Heart right ventricle (tissue), 16 donors: Measurements from ENCODE around the gene ZZZ3. TPM values are rescaled to one million over a fixed set of nuclear protein-coding genes. Genes with fewer than 3 reads are reported as not detected.

Experiments
- ATAC-seq, 8 donors: fragments of 200-7000 bp; cut with Tn5 transposase; one replicate each; pipeline ENCODE4 v1.9.1; 2020; ENCODE audit warnings: mild to moderate bottlenecking in 8 of 8, moderate library complexity in 8 of 8, moderate number of reproducible peaks in 1 of 8
- DNase-seq, 2 donors: peaks; one replicate each; pipeline ENCODE4 v3.0.0-alpha.2; 2020
- H3K27ac ChIP-seq, 10 donors: fragments of 200-600 bp; sonication (generic) in 2 of 10; one replicate each; pipeline versions ENCODE4 v1.5.0 to v1.8.0; 2020 to 2022; ENCODE audit warnings: mild to moderate bottlenecking in 3 of 10
- H3K27me3 ChIP-seq, 7 donors: fragments of 200-600 bp; one replicate each; pipeline ENCODE4 v1.8.0; 2021 to 2022; ENCODE audit warnings: mild to moderate bottlenecking in 2 of 7
- H3K36me3 ChIP-seq, 9 donors: fragments of 200-600 bp; sonication (generic) in 1 of 9; one replicate each; pipeline versions ENCODE4 v1.5.0 to v1.8.0; 2020 to 2022; ENCODE audit warnings: mild to moderate bottlenecking in 2 of 9
- H3K4me1 ChIP-seq, 9 donors: fragments of 200-600 bp; sonication (generic) in 1 of 9; one replicate each; pipeline versions ENCODE4 v1.5.0 to v1.8.0; 2020 to 2022; ENCODE audit warnings: mild to moderate bottlenecking in 4 of 9
- H3K4me3 ChIP-seq, 10 donors: fragments of 200-600 bp; sonication (generic) in 2 of 10; one replicate each; pipeline versions ENCODE4 v1.5.0 to v1.8.0; 2020 to 2022; ENCODE audit warnings: mild to moderate bottlenecking in 7 of 10, moderate library complexity in 2 of 10
- H3K9me3 ChIP-seq, 11 donors: fragments of 200-600 bp in 10 of 11; sonication (generic) in 2 of 11; one replicate each; pipeline versions ENCODE4 v1.5.0 to v1.8.0; 2013 to 2022; ENCODE audit warnings: mild to moderate bottlenecking in 2 of 11, control low read depth in 1 of 11, moderate library complexity in 1 of 11
- CTCF ChIP-seq, 9 donors: fragments of 200-600 bp; sonication (generic) in 2 of 9; IDR thresholded peaks; one replicate each; pipeline versions ENCODE4 v1.5.0 to v1.8.0; 2021 to 2022; ENCODE audit warnings: antibody characterized with exemption in 9 of 9, mild to moderate bottlenecking in 5 of 9, moderate library complexity in 1 of 9
- WGBS, 2 donors: extraction: QIAGEN DNeasy Blood & Tissue Kit; methylation state at CpG; one replicate each; pipeline ENCODE4 v1.1.7; 2013; ENCODE audit warnings: inconsistent platforms in 1 of 2; 5-methylcytosine and 5-hydroxymethylcytosine counted together
- intact Hi-C, 10 donors: fragments of 100-400 bp; cut with DNase I; formaldehyde crosslinking; loops; one replicate each; pipeline versions ENCODE4 v1.11.1 to v1.14.2; 2022
- long read RNA-seq, 3 donors: library from polyadenylated mRNA; unstranded; transcript quantifications; one replicate each; pipeline ENCODE4 v2.0.0, GENCODE V29; 2020 to 2021
- polyA plus RNA-seq, 2 donors: library from polyadenylated mRNA; stranded (reverse); fragments of 200-250 nt; gene quantifications; one replicate each; pipeline ENCODE4 v1.2.3, GENCODE V29; 2013
- total RNA-seq, 10 donors: library from RNA; stranded (reverse); fragmentation: NEBNext Ultra II Directional in 3 of 10; extraction: Animal tissue kit (Norgen Biotek cat#: 25700) in 3 of 10; gene quantifications; one replicate each; pipeline versions ENCODE4 v1.2.1 to v1.2.4, GENCODE V29; 2021 to 2023
- donor health status: Arrhythmogenic right ventricular cardiomyopathy.
- donor health status: ischemic (EF 13 %, LVEDD 7.1; RV severe dilation, severe dysfunction).
- donor health status: healthy with polysubstance abuse.
- donor health status: DM: no; HTN: yes; CAD: no.
- donor health status: DM: no; HTN: no; CAD: no.
- donor health status: ischemic (EF 25% LVEDD 6.9; RV normal size, moderate dysfunction).
- donor health status: ischemic (EF 25% LVEDD 5.7; RV mildly dilated, moderate dysfunction).
- donor health status: healthy.
- donor health status: DM: yes; HTN: yes; CAD: no.
- donor health status: Ischemic cardiomyopathy.
- donor health status: ischemic (EF 35%, LVEDD 5.7; RV mildly dilated, moderate dysfunction).
- donor health status: nonischemic (EF 11% LVEDD 7.7; RV severe dilation, severe dysfunction).
- donor health status: DM: yes; HTN: yes; CAD: no.
- donor health status: PGD.
- donor health status: ischemic (EF 29% LVEDD 5.4; RV normal size, mild dysfunction).
- donor health status: nonischemic (EF 23%, LVEDD 6.1; RV moderate dilation, normal function).

ZZZ3 gene
- 10 to 100 TPM; 26.8 to 39.3 (median 33.5) TPM for total RNA-seq
- polyA plus RNA-seq = 10 to 100 TPM in 1 of 2 donors, 1 to 10 TPM in 1; 6.5 to 13.1 TPM
- long read RNA-seq, donor 1, full-length matches to known transcripts = 5 of 41 reads
- long read RNA-seq, donor 1, partial matches to known transcripts = 0 of 41 reads
- long read RNA-seq, donor 1, other reads (novel, unspliced or antisense) = 36 of 41 reads
- long read RNA-seq, donor 2, full-length matches to known transcripts = 11 of 59 reads
- long read RNA-seq, donor 2, partial matches to known transcripts = 2 of 59 reads
- long read RNA-seq, donor 2, other reads (novel, unspliced or antisense) = 46 of 59 reads
- long read RNA-seq, donor 3, full-length matches to known transcripts = 8 of 59 reads
- long read RNA-seq, donor 3, partial matches to known transcripts = 6 of 59 reads
- long read RNA-seq, donor 3, other reads (novel, unspliced or antisense) = 45 of 59 reads

GRCh38 chr1:77682460-77683159, at the start of gene ZZZ3:
ZZZ3 (minus strand) TSS chr1:77682658; CDS start chr1:77633354, 49,304 bp downstream.
- H3K27ac ChIP-seq = peak within 1 kb of the TSS; percentile 71 to 97 (median 93)
- H3K9me3 ChIP-seq = no peaks in the 10 kb centered on the region
- peaks cover 0 to 63% (median 48%) of the 10 kb centered on the region in 9 donors for H3K4me1 ChIP-seq
- peak; percentile 91 to 95 for DNase-seq
- no peaks in the 10 kb centered on the region for H3K36me3 ChIP-seq
- intact Hi-C loops = loop anchor here in 4 of 10 donors (2.0 to 10.0 kb wide), 7 partner anchors 88 to 538 kb away; partner anchors contain the start of gene PIGK (in 2 of the 4)
- 0 to 1% methylated on average over 52 to 56 of the region's 56 CpGs for WGBS, 2 donors
- peak within 1 kb of the TSS; percentile 56 to 85 (median 76) for H3K4me3 ChIP-seq
- no peaks in the 10 kb centered on the region for H3K27me3 ChIP-seq
- no peak for TF ChIP-seq CTCF (IDR thresholded peaks at IDR 0.05)
- peak; percentile 84 to 94 (median 89) for ATAC-seq

DNA sequence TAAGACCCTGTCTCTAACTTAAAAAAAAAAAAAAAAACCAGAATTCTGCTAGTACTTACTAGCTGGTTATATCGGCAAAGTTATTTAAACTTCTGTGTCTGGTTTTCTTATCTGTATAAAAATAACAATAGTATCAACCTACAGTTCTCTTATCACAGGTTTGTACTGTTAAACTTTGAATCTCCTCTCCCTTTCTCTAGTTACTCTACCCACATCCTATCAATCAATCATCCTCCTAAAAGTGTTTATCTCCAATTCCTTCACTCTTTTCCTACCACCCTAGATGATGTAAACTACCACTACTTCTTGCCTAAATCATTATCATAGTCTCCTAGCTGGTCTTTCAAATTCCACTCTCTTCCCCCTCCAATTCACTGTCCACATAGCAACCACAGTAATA, 49.6 kb upstream of the ZZZ3 start:
- no peak overlapping the region for H3K4me3 ChIP-seq
- H3K36me3 ChIP-seq = peaks cover 0 to 87% (median 18%) of the 10 kb centered on the region in 9 donors
- 33 to 39% methylated on average over 1 of the region's 1 CpG for WGBS, 2 donors
- DNase-seq (no peak), ATAC-seq (no peak)
- H3K27ac ChIP-seq = no peak overlapping the region
- H3K4me1 ChIP-seq = peaks cover 0 to 7% (median 0%) of the 10 kb centered on the region in 9 donors
- no peaks in the 10 kb centered on the region for H3K9me3 ChIP-seq
- intact Hi-C loops = no loop called here
- TF ChIP-seq CTCF (IDR thresholded peaks at IDR 0.05) = no peak
- H3K27me3 ChIP-seq = no peaks in the 10 kb centered on the region

GRCh38 chr1:77725706-77726105, 43.2 kb upstream of the ZZZ3 start:
- Histone ChIP-seq H3K4me3 (no peak overlapping the region), H3K27ac (no peak overlapping the region), H3K4me1 (peaks cover 0 to 3% (median 0%) of the 10 kb centered on the region in 9 donors), H3K27me3 (no peaks in the 10 kb centered on the region), H3K36me3 (peaks cover 0 to 100% (median 50%) of the 10 kb centered on the region in 9 donors), H3K9me3 (no peaks in the 10 kb centered on the region)
- no peak for ATAC-seq
- no peak for DNase-seq
- intact Hi-C loops = loop anchor here in 1 of 10 donors (10.0 kb wide), 1 partner anchor 189 kb away; no protein-coding TSS in a partner anchor
- WGBS, 2 donors = 96 to 97% methylated on average over 4 of the region's 4 CpGs
- TF ChIP-seq CTCF (IDR thresholded peaks at IDR 0.05) = no peak

GRCh38 chr1:77718181-77718580, 35.7 kb upstream of the ZZZ3 start:
- DNase-seq = no peak
- no peak overlapping the region for H3K27ac ChIP-seq
- H3K4me3 ChIP-seq = no peak overlapping the region
- ATAC-seq = no peak
- intact Hi-C loops = loop anchor here in 1 of 10 donors (10.0 kb wide), 1 partner anchor 247 kb away; no protein-coding TSS in a partner anchor
- WGBS, 2 donors = 96 to 97% methylated on average over 2 of the region's 2 CpGs
- peaks cover 0 to 100% (median 47%) of the 10 kb centered on the region in 9 donors for H3K36me3 ChIP-seq
- H3K27me3 ChIP-seq = no peaks in the 10 kb centered on the region
- H3K4me1 ChIP-seq = no peaks in the 10 kb centered on the region
- no peak for TF ChIP-seq CTCF (IDR thresholded peaks at IDR 0.05)
- no peaks in the 10 kb centered on the region for H3K9me3 ChIP-seq
